Upper lobe of right lung (tissue), 1 donor: ENCODE data around the gene DNAJB8. TPM values are rescaled to one million over a fixed set of nuclear protein-coding genes. Genes with fewer than 3 reads are reported as not detected.

Source experiments
- ATAC-seq: fragments of 200-7000 bp; cut with Tn5 transposase; one replicate; pipeline ENCODE4 v1.9.1; 2020; ENCODE audit warnings: mild to moderate bottlenecking, moderate library complexity
- DNase-seq: peaks from one replicate; pipeline ENCODE4 v3.0.0-alpha.2; 2020
- H3K27ac ChIP-seq: fragments of 200-600 bp; one replicate; pipeline ENCODE4 v1.8.0; 2022
- H3K27me3 ChIP-seq: fragments of 200-600 bp; one replicate; pipeline ENCODE4 v1.8.0; 2022; ENCODE audit warnings: mild to moderate bottlenecking
- H3K36me3 ChIP-seq: fragments of 200-600 bp; one replicate; pipeline ENCODE4 v1.8.0; 2022
- H3K4me1 ChIP-seq: fragments of 200-600 bp; one replicate; pipeline ENCODE4 v1.8.0; 2022
- H3K4me3 ChIP-seq: fragments of 200-600 bp; one replicate; pipeline ENCODE4 v1.8.0; 2022; ENCODE audit warnings: mild to moderate bottlenecking
- H3K9me3 ChIP-seq: fragments of 200-600 bp; one replicate; pipeline ENCODE4 v1.8.0; 2022
- CTCF ChIP-seq: fragments of 200-600 bp; IDR thresholded peaks from one replicate; pipeline ENCODE4 v1.8.0; 2022; ENCODE audit warnings: antibody characterized with exemption
- intact Hi-C: fragments of 100-400 bp; cut with DNase I; formaldehyde crosslinking; loops from one replicate; pipeline ENCODE4 v1.11.0; 2022
- total RNA-seq: library from RNA; stranded (reverse); fragmentation: NEBNext Ultra II Directional; extraction: Animal tissue kit (Norgen Biotek cat#: 25700); gene quantifications from one replicate; pipeline ENCODE4 v1.2.1, GENCODE V29; 2021
- donor health status: DM: no; HTN: yes; CAD: no; lungs with severe emphysema.

The DNAJB8 gene
- total RNA-seq, 1 donor from 2014 or later = not detected

GRCh38 chr3:128501431-128501830, 34.7 kb upstream of the DNAJB8 start:
- ATAC-seq (no peak), DNase-seq (no peak)
- Histone ChIP-seq H3K4me3 (no peak overlapping the region), H3K4me1 (peaks cover 9% of the 10 kb centered on the region), H3K36me3 (no peaks in the 10 kb centered on the region), H3K27me3 (peaks cover 54% of the 10 kb centered on the region), H3K9me3 (no peaks in the 10 kb centered on the region), H3K27ac (no peak overlapping the region)
- intact Hi-C loops = no loop called here
- no peak for TF ChIP-seq CTCF

- Histone ChIP-seq H3K36me3 (no peaks in the 10 kb centered on the region), H3K27ac (no peak overlapping the region), H3K27me3 (peaks cover 61% of the 10 kb centered on the region), H3K9me3 (no peaks in the 10 kb centered on the region), H3K4me1 (peaks cover 9% of the 10 kb centered on the region), H3K4me3 (no peak overlapping the region)
- intact Hi-C loops = no loop called here
- TF ChIP-seq CTCF = no peak
- ATAC-seq = no peak
- DNase-seq = no peak
These were observed 33.9 kb upstream of the DNAJB8 start for GRCh38 chr3:128500556-128500955.

- Histone ChIP-seq H3K36me3 (no peaks in the 10 kb centered on the region), H3K4me1 (peaks cover 9% of the 10 kb centered on the region), H3K27ac (no peak overlapping the region), H3K4me3 (no peak overlapping the region), H3K27me3 (peaks cover 67% of the 10 kb centered on the region), H3K9me3 (no peaks in the 10 kb centered on the region)
- DNase-seq = no peak
- intact Hi-C loops = loop anchor here (10.0 kb wide), 1 partner anchor 75 kb away; no protein-coding TSS in a partner anchor
- no peak for TF ChIP-seq CTCF
- no peak for ATAC-seq
These were observed 33.1 kb upstream of the DNAJB8 start for GRCh38 chr3:128499724-128500275.

GRCh38 chr3:128498901-128499530, 32.3 kb upstream of the DNAJB8 start:
- Histone ChIP-seq H3K9me3 (no peaks in the 10 kb centered on the region), H3K27me3 (peaks cover 75% of the 10 kb centered on the region), H3K4me1 (peaks cover 9% of the 10 kb centered on the region), H3K27ac (no peak overlapping the region), H3K36me3 (no peaks in the 10 kb centered on the region), H3K4me3 (no peak overlapping the region)
- intact Hi-C loops = loop anchor here (10.0 kb wide), 1 partner anchor 76 kb away; no protein-coding TSS in a partner anchor
- no peak for DNase-seq
- no peak for ATAC-seq
- no peak for TF ChIP-seq CTCF

GRCh38 chr3:128498127-128498626, 31.5 kb upstream of the DNAJB8 start:
- ATAC-seq (no peak), DNase-seq (no peak)
- intact Hi-C loops = loop anchor here (10.0 kb wide), 1 partner anchor 77 kb away; no protein-coding TSS in a partner anchor
- Histone ChIP-seq H3K4me3 (peak overlapping the region; percentile 46), H3K9me3 (no peaks in the 10 kb centered on the region), H3K4me1 (peaks cover 9% of the 10 kb centered on the region), H3K27me3 (peaks cover 83% of the 10 kb centered on the region), H3K27ac (no peak overlapping the region), H3K36me3 (no peaks in the 10 kb centered on the region)
- no peak for TF ChIP-seq CTCF
